PC-3 (cell line): ENCODE measurements around the gene GBP7.

Experiments used
- EZH2phosphoT487 ChIP-seq: fragments of 300-600 bp; sonication (generic); IDR thresholded peaks from 2 replicates; pipeline ENCODE4 v1.6.1; 2018; ENCODE audit warnings: mild to moderate bottlenecking, antibody characterized with exemption, low read length, borderline replicate concordance
- TF ChIP-seq, protein P1 (sequence below): fragments of 300-600 bp; sonication (generic); conservative IDR thresholded peaks from 2 replicates; pipeline ENCODE4 v1.5.1; 2017; ENCODE audit warnings: antibody characterized with exemption, low read depth, mild to moderate bottlenecking, low read length

DNA sequence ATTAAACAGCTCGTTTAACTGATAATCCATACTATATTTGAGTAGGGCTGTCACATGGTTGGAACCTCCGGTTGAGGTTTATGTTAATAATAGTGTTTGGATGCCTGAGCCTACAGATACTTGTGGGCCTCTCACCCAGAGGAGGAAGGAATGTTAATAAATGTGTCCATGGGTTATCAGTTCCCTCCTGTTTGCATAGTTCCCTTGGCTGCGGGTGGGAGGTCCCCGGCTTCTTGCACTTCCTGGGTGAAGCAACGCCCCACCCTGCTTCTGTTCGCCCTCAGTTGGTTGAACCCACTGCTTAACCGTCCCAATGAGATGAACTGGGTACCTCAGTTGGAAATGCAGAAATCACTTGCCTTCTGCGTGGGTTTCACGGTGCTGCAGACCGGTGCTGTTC is 87.2 kb downstream of the GBP7 start:
- no peak for TF ChIP-seq EZH2phosphoT487
- TF ChIP-seq, protein P1, sequence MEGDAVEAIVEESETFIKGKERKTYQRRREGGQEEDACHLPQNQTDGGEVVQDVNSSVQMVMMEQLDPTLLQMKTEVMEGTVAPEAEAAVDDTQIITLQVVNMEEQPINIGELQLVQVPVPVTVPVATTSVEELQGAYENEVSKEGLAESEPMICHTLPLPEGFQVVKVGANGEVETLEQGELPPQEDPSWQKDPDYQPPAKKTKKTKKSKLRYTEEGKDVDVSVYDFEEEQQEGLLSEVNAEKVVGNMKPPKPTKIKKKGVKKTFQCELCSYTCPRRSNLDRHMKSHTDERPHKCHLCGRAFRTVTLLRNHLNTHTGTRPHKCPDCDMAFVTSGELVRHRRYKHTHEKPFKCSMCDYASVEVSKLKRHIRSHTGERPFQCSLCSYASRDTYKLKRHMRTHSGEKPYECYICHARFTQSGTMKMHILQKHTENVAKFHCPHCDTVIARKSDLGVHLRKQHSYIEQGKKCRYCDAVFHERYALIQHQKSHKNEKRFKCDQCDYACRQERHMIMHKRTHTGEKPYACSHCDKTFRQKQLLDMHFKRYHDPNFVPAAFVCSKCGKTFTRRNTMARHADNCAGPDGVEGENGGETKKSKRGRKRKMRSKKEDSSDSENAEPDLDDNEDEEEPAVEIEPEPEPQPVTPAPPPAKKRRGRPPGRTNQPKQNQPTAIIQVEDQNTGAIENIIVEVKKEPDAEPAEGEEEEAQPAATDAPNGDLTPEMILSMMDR, result no peak
